Hepatocyte (in vitro differentiated cells): ENCODE measurements around the gene LRBA. TPM values are rescaled to one million over a fixed set of nuclear protein-coding genes. Genes with fewer than 3 reads are reported as not detected.

ENCODE experiments used
- DNase-seq: peaks from one replicate; pipeline ENCODE4 v3.0.0-alpha.2; 2016; ENCODE audit warnings: low spot score
- H2AFZ ChIP-seq: fragments of 200-600 bp; sonication (generic); 2 replicates; pipeline ENCODE4 v1.6.0; 2016; ENCODE audit warnings: antibody characterized with exemption, mild to moderate bottlenecking
- H3K27ac ChIP-seq: fragments of 200-600 bp; sonication (generic); 2 replicates; pipeline ENCODE4 v1.5.1; 2016; ENCODE audit warnings: mild to moderate bottlenecking
- H3K27me3 ChIP-seq: fragments of 200-600 bp; sonication (generic); 2 replicates; pipeline ENCODE4 v1.6.1; 2016
- H3K36me3 ChIP-seq: fragments of 200-600 bp; sonication (generic); replicated peaks from 2 replicates; pipeline ENCODE4 v1.5.1; 2016; ENCODE audit warnings: low read depth; ENCODE audit not compliant: insufficient read depth
- H3K4me1 ChIP-seq: fragments of 200-600 bp; sonication (generic); 2 replicates; pipeline ENCODE4 v1.5.1; 2016; ENCODE audit warnings: mild to moderate bottlenecking, moderate library complexity; ENCODE audit not compliant: insufficient read depth
- H3K4me2 ChIP-seq: fragments of 200-600 bp; sonication (generic); 2 replicates; pipeline ENCODE4 v1.6.0; 2016
- H3K4me3 ChIP-seq: fragments of 200-600 bp; sonication (generic); 2 replicates; pipeline ENCODE4 v1.5.1; 2016; ENCODE audit warnings: mild to moderate bottlenecking
- H3K79me2 ChIP-seq: fragments of 200-600 bp; sonication (generic); 2 replicates; pipeline ENCODE4 v1.6.0; 2017; ENCODE audit warnings: mild to moderate bottlenecking
- H3K9me2 ChIP-seq: fragments of 200-600 bp; sonication (generic); replicated peaks from 2 replicates; pipeline ENCODE4 v1.6.0; 2017; ENCODE audit warnings: mild to moderate bottlenecking; ENCODE audit not compliant: insufficient read depth
- H3K9me3 ChIP-seq: fragments of 200-600 bp; sonication (generic); 2 replicates; pipeline ENCODE4 v1.5.1; 2016; ENCODE audit warnings: low read depth, mild to moderate bottlenecking
- H4K20me1 ChIP-seq: fragments of 200-600 bp; sonication (generic); 2 replicates; pipeline ENCODE4 v1.6.0; 2016; ENCODE audit warnings: mild to moderate bottlenecking; ENCODE audit not compliant: insufficient read depth, poor library complexity, severe bottlenecking
- EZH2 ChIP-seq: fragments of 200-600 bp; sonication (generic); IDR thresholded peaks from 2 replicates; pipeline ENCODE4 v1.6.1; 2016; ENCODE audit warnings: antibody characterized with exemption, mild to moderate bottlenecking, borderline replicate concordance
- EZH2phosphoT487 ChIP-seq: fragments of 200-600 bp; sonication (generic); IDR thresholded peaks from one replicate; pipeline ENCODE4 v1.6.1; 2018; ENCODE audit warnings: antibody characterized with exemption, mild to moderate bottlenecking, low read depth, moderate library complexity; ENCODE audit not compliant: unreplicated experiment, severe bottlenecking
- WGBS: methylation state at CpG from one replicate; pipeline ENCODE4 v1.1.6; 2016; ENCODE audit warnings: low lambda C conversion rate; ENCODE audit errors: missing lambda C conversion rate; 5-methylcytosine and 5-hydroxymethylcytosine counted together
- polyA plus RNA-seq: library from polyadenylated mRNA; unstranded; fragments of >200 nt; fragmentation: Nextera tagmentation; extraction: Ambion mirVana; gene quantifications from 2 replicates; pipeline ENCODE4 v1.2.1, GENCODE V29; 2016
- total RNA-seq: library from RNA; depleted of rRNA; stranded (reverse); fragments of >200 nt; gene quantifications from 2 replicates; pipeline ENCODE4 v1.2.3, GENCODE V29; 2014
- TF ChIP-seq, protein P1 (sequence below): fragments of 200-600 bp; sonication (generic); IDR thresholded peaks from 2 replicates; pipeline ENCODE4 v1.5.1; 2016; ENCODE audit warnings: antibody characterized with exemption, mild to moderate bottlenecking; ENCODE audit not compliant: poor library complexity

Gene LRBA
- total and polyA plus RNA-seq, 2 experiments from 2014 or later: 14.1 to 69.4 TPM

DNA sequence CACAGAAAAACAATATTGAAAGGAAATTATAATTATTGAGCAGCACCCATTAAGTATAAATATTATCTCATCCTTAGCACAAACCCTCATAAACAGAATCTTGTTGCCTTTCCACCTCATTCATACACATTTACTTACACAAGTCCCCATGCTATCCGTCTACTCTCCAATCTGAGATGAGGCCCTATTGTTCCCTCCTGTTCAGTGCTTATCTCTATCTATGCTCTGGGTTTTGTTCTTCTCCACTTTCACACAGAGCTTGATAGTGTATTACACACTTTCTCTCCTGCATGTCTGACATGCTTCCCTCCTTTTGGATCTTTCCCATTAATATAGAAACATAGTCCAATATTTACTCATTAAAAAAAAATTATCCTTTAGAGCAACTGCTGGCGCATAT, 671.3 kb downstream of the LRBA start:
- H3K36me3 ChIP-seq: no peaks in the 10 kb centered on the region
- WGBS: 95% methylated on average over 2 of the region's 2 CpGs

DNA sequence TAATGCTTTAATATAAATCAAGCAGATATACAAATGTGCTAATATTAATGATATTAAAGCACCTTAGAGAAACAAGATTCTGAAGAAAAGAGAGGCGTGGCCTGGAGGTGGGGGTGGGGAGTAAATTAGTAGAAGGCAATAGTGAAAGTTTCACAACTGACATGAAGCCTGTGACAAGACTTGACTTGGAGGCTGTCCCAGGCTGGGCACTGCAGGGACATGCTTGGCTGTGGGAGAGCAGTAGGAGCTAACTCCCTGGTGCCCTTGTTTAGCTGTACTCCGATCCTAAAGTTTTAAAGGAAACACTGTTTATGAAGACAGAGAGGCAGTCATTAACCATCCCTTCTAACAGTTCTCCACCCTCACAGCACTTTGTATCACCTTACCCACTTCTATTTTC, 672.1 kb downstream of the LRBA start:
- Histone ChIP-seq H3K9me2 (no peaks in the 10 kb centered on the region), H3K4me3 (no peak overlapping the region), H3K36me3 (no peaks in the 10 kb centered on the region), H2AFZ (no peak overlapping the region), H3K79me2 (no peaks in the 10 kb centered on the region), H3K27ac (no peak overlapping the region), H3K4me1 (peaks cover 7% of the 10 kb centered on the region), H3K27me3 (no peaks in the 10 kb centered on the region), H3K4me2 (no peak overlapping the region), H3K9me3 (no peaks in the 10 kb centered on the region), H4K20me1 (no peaks in the 10 kb centered on the region)
- 83% methylated on average over 2 of the region's 2 CpGs for WGBS
- no peak for DNase-seq
- TF ChIP-seq, protein P1, sequence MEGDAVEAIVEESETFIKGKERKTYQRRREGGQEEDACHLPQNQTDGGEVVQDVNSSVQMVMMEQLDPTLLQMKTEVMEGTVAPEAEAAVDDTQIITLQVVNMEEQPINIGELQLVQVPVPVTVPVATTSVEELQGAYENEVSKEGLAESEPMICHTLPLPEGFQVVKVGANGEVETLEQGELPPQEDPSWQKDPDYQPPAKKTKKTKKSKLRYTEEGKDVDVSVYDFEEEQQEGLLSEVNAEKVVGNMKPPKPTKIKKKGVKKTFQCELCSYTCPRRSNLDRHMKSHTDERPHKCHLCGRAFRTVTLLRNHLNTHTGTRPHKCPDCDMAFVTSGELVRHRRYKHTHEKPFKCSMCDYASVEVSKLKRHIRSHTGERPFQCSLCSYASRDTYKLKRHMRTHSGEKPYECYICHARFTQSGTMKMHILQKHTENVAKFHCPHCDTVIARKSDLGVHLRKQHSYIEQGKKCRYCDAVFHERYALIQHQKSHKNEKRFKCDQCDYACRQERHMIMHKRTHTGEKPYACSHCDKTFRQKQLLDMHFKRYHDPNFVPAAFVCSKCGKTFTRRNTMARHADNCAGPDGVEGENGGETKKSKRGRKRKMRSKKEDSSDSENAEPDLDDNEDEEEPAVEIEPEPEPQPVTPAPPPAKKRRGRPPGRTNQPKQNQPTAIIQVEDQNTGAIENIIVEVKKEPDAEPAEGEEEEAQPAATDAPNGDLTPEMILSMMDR: no peak
- TF ChIP-seq EZH2 (no peak), EZH2phosphoT487 (no peak)

More for the DNA sequence above, 671.3 kb downstream of the LRBA start:
- no peaks in the 10 kb centered on the region for H3K79me2 ChIP-seq
- H4K20me1 ChIP-seq: no peaks in the 10 kb centered on the region
- H3K4me2 ChIP-seq: no peak overlapping the region
- H2AFZ ChIP-seq: no peak overlapping the region
- no peaks in the 10 kb centered on the region for H3K4me1 ChIP-seq
- H3K9me2 ChIP-seq: no peaks in the 10 kb centered on the region
- H3K4me3 ChIP-seq: no peak overlapping the region
- H3K27me3 ChIP-seq: no peaks in the 10 kb centered on the region
- no peak overlapping the region for H3K27ac ChIP-seq
- DNase-seq: no peak
- TF ChIP-seq EZH2phosphoT487 (no peak), EZH2 (no peak)
- TF ChIP-seq, protein P1: no peak
- no peaks in the 10 kb centered on the region for H3K9me3 ChIP-seq

DNA sequence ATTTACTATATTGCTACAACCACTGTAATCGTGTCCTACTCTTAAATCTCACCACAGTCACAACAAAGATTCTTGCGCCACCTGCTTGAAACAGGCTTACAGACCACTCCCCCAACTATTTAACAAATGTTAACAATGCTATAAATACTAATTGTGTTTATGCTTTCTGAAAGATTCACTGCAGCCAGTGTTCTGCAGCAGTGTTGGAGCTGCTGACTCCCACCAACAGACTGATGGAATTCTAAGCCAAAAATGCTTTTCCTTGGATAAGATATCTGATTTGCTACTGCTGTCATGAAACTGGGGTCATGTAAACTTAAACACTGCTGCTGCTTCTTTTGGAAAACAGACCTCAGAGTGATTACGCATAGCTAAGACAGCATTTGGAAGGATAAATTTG, 677.4 kb downstream of the LRBA start:
- no peak overlapping the region for H3K4me3 ChIP-seq
- H3K4me2 ChIP-seq: peak overlapping the region; percentile 56
- no peaks in the 10 kb centered on the region for H3K27me3 ChIP-seq
- 34% methylated on average over 3 of the region's 3 CpGs for WGBS
- DNase-seq: no peak
- TF ChIP-seq EZH2: no peak
- TF ChIP-seq, protein P1: no peak
- TF ChIP-seq EZH2phosphoT487: no peak
- peaks cover 9% of the 10 kb centered on the region for H3K4me1 ChIP-seq
- no peaks in the 10 kb centered on the region for H4K20me1 ChIP-seq
- H3K36me3 ChIP-seq: no peaks in the 10 kb centered on the region
- no peaks in the 10 kb centered on the region for H3K9me2 ChIP-seq
- no peak overlapping the region for H2AFZ ChIP-seq
- no peaks in the 10 kb centered on the region for H3K79me2 ChIP-seq
- no peaks in the 10 kb centered on the region for H3K9me3 ChIP-seq
- H3K27ac ChIP-seq: no peak overlapping the region

DNA sequence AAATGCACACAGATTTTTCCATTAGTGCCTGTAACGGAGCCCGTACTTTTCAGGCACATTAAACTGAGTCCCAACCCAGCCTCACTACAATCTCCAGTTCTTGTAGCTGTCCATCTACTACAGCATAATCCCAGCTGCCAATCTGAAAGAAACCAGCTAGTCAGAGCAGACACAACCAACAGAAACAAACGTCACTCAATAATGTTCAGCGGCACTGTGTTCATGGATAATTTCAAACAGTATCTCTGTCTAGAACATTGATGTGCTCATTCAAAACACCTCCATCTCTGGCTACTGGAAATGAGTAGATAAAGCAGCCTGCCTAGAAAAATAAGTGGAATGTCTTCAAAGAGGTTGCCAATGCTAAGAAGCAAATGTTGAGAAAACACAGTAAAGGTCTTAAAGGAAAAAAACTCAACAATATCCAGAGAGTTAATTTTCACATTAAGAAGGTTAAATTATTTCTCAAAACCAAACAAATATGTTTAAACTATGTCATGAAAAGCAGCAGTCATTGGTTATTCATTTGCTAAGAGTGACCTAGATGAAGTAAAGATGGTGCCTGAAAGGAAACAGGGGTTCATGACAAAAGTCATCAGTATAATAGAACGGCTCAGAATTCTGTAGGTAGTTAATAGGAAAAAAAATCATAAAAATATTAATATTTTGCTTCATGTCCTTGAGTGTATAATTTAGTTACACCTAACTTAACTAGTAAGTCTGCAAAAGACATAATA, 678.2 kb downstream of the LRBA start:
- Histone ChIP-seq H3K4me3 (no peak overlapping the region), H3K36me3 (no peaks in the 10 kb centered on the region), H3K79me2 (no peaks in the 10 kb centered on the region), H4K20me1 (no peaks in the 10 kb centered on the region), H3K27me3 (no peaks in the 10 kb centered on the region), H3K9me2 (no peaks in the 10 kb centered on the region), H2AFZ (no peak overlapping the region), H3K9me3 (no peaks in the 10 kb centered on the region), H3K27ac (no peak overlapping the region), H3K4me1 (peaks cover 9% of the 10 kb centered on the region), H3K4me2 (no peak overlapping the region)
- TF ChIP-seq, protein P1: no peak
- TF ChIP-seq EZH2 (no peak), EZH2phosphoT487 (no peak)
- DNase-seq: no peak
- WGBS: 45% methylated on average over 5 of the region's 5 CpGs
